Stimulated activated naive CD8-positive, alpha-beta T cell treated with anti-CD3 and anti-CD28 coated beads, Interleukin-15, amount 100 ng/mL, for 72 hours (primary cell): Measurements from ENCODE around the gene GRIK5.

Source experiments
- ATAC-seq: fragments of 150-1000 bp; cut with Tn5 transposase; 2 replicates; pipeline ENCODE4 v1.10.0; 2021; ENCODE audit warnings: mild to moderate bottlenecking, moderate library complexity
- DNase-seq, 2 donors: peaks; one replicate each; pipeline ENCODE4 v3.0.0; 2021 to 2022
- H3K27ac Mint-ChIP-seq, 2 donors: one replicate each; pipeline ENCODE4 v1.8.0; 2022; ENCODE audit warnings: mild to moderate bottlenecking in 2 of 2, mixed read lengths in 2 of 2, moderate library complexity in 2 of 2
- H3K27me3 Mint-ChIP-seq: one replicate; pipeline ENCODE4 v1.8.0; 2022; ENCODE audit warnings: mixed read lengths
- H3K4me1 Mint-ChIP-seq: one replicate; pipeline ENCODE4 v1.8.0; 2022; ENCODE audit warnings: mild to moderate bottlenecking, mixed read lengths
- H3K4me3 Mint-ChIP-seq, 2 donors: one replicate each; pipeline ENCODE4 v1.8.0; 2022; ENCODE audit warnings: mild to moderate bottlenecking in 2 of 2, mixed read lengths in 2 of 2, moderate library complexity in 1 of 2
- H3K9me3 Mint-ChIP-seq, 2 donors: one replicate each; pipeline ENCODE4 v1.8.0; 2022; ENCODE audit warnings: mixed read lengths in 2 of 2

Gene GRIK5

GRCh38 chr19:42071247-42071646 lies 1.2 kb upstream of the GRIK5 start:
- Mint-ChIP-seq H3K9me3 (no peaks in the 10 kb centered on the region), H3K27ac (no peak overlapping the region), H3K27me3 (peaks cover 13% of the 10 kb centered on the region), H3K4me1 (no peaks in the 10 kb centered on the region), H3K4me3 (no peak overlapping the region)
- DNase-seq: no peak
- no peak for ATAC-seq

GRCh38 chr19:42068756-42069571 lies 1.0 kb downstream of the GRIK5 start:
- no peak for DNase-seq
- no peak overlapping the region for H3K27ac Mint-ChIP-seq
- ATAC-seq: no peak
- no peaks in the 10 kb centered on the region for H3K4me1 Mint-ChIP-seq
- H3K27me3 Mint-ChIP-seq: peaks cover 29% of the 10 kb centered on the region
- H3K4me3 Mint-ChIP-seq: no peak overlapping the region
- no peaks in the 10 kb centered on the region for H3K9me3 Mint-ChIP-seq

- Mint-ChIP-seq H3K9me3 (no peaks in the 10 kb centered on the region), H3K4me3 (no peak overlapping the region), H3K27me3 (peaks cover 29% of the 10 kb centered on the region), H3K27ac (no peak overlapping the region), H3K4me1 (no peaks in the 10 kb centered on the region)
- ATAC-seq (no peak), DNase-seq (no peak)
These were observed 1.6 kb downstream of the GRIK5 start for GRCh38 chr19:42068361-42068755.

GRCh38 chr19:42067315-42067888 lies 2.6 kb downstream of the GRIK5 start:
- Mint-ChIP-seq H3K4me1 (no peaks in the 10 kb centered on the region), H3K27ac (no peak overlapping the region), H3K4me3 (no peak overlapping the region), H3K9me3 (no peaks in the 10 kb centered on the region), H3K27me3 (peaks cover 29% of the 10 kb centered on the region)
- ATAC-seq: no peak
- no peak for DNase-seq

GRCh38 chr19:42066075-42066754 lies 3.8 kb downstream of the GRIK5 start:
- Mint-ChIP-seq H3K27me3 (peaks cover 29% of the 10 kb centered on the region), H3K4me3 (no peak overlapping the region), H3K4me1 (no peaks in the 10 kb centered on the region), H3K9me3 (no peaks in the 10 kb centered on the region), H3K27ac (no peak overlapping the region)
- ATAC-seq (no peak), DNase-seq (no peak)

- DNase-seq (no peak), ATAC-seq (no peak)
- Mint-ChIP-seq H3K27ac (no peak overlapping the region), H3K9me3 (no peaks in the 10 kb centered on the region), H3K4me3 (no peak overlapping the region), H3K4me1 (no peaks in the 10 kb centered on the region), H3K27me3 (peaks cover 23% of the 10 kb centered on the region)
These were observed 4.5 kb downstream of the GRIK5 start for GRCh38 chr19:42065511-42065910.

GRCh38 chr19:42065051-42065450 lies 5.0 kb downstream of the GRIK5 start:
- Mint-ChIP-seq H3K9me3 (no peaks in the 10 kb centered on the region), H3K27ac (no peak overlapping the region), H3K4me3 (no peak overlapping the region), H3K27me3 (peaks cover 18% of the 10 kb centered on the region), H3K4me1 (no peaks in the 10 kb centered on the region)
- DNase-seq: no peak
- no peak for ATAC-seq

- DNase-seq (no peak), ATAC-seq (no peak)
- Mint-ChIP-seq H3K4me1 (no peaks in the 10 kb centered on the region), H3K4me3 (no peak overlapping the region), H3K27me3 (peaks cover 17% of the 10 kb centered on the region), H3K27ac (no peak overlapping the region), H3K9me3 (no peaks in the 10 kb centered on the region)
These were observed 5.6 kb downstream of the GRIK5 start for GRCh38 chr19:42064432-42064831.

- ATAC-seq (no peak), DNase-seq (no peak)
- Mint-ChIP-seq H3K27me3 (peaks cover 17% of the 10 kb centered on the region), H3K27ac (peak overlapping the region in 1 of 2 donors; percentile 35), H3K9me3 (no peaks in the 10 kb centered on the region), H3K4me3 (no peak overlapping the region), H3K4me1 (no peaks in the 10 kb centered on the region)
These were observed 7.6 kb downstream of the GRIK5 start for GRCh38 chr19:42062381-42062780.

GRCh38 chr19:42060117-42060516 lies 9.9 kb downstream of the GRIK5 start:
- no peaks in the 10 kb centered on the region for H3K9me3 Mint-ChIP-seq
- H3K4me1 Mint-ChIP-seq: no peaks in the 10 kb centered on the region

GRCh38 chr19:42059196-42059595 lies 10.8 kb downstream of the GRIK5 start:
- H3K27me3 Mint-ChIP-seq: peaks cover 2% of the 10 kb centered on the region
- DNase-seq (no peak), ATAC-seq (no peak)
- H3K9me3 Mint-ChIP-seq: no peaks in the 10 kb centered on the region
- H3K27ac Mint-ChIP-seq: no peak overlapping the region
- no peak overlapping the region for H3K4me3 Mint-ChIP-seq
- H3K4me1 Mint-ChIP-seq: no peaks in the 10 kb centered on the region

More at GRCh38 chr19:42060117-42060516, 9.9 kb downstream of the GRIK5 start:
- H3K27me3 Mint-ChIP-seq: peaks cover 11% of the 10 kb centered on the region
- ATAC-seq: no peak
- no peak for DNase-seq
- no peak overlapping the region for H3K27ac Mint-ChIP-seq
- no peak overlapping the region for H3K4me3 Mint-ChIP-seq

- no peaks in the 10 kb centered on the region for H3K4me1 Mint-ChIP-seq
- no peak overlapping the region for H3K4me3 Mint-ChIP-seq
- no peak for DNase-seq
- no peaks in the 10 kb centered on the region for H3K27me3 Mint-ChIP-seq
- no peaks in the 10 kb centered on the region for H3K9me3 Mint-ChIP-seq
- no peak overlapping the region for H3K27ac Mint-ChIP-seq
- no peak for ATAC-seq
These were observed 12.2 kb downstream of the GRIK5 start for GRCh38 chr19:42057846-42058245.

- Mint-ChIP-seq H3K4me1 (peaks cover 14% of the 10 kb centered on the region), H3K4me3 (no peak overlapping the region), H3K27ac (no peak overlapping the region), H3K9me3 (no peaks in the 10 kb centered on the region), H3K27me3 (no peaks in the 10 kb centered on the region)
- no peak for DNase-seq
- ATAC-seq: no peak
These were observed 15.8 kb downstream of the GRIK5 start for GRCh38 chr19:42054205-42054604.

- no peak overlapping the region for H3K4me3 Mint-ChIP-seq
These were observed 16.7 kb downstream of the GRIK5 start for GRCh38 chr19:42053037-42053935.

GRCh38 chr19:42052241-42052863 lies 17.7 kb downstream of the GRIK5 start:
- Mint-ChIP-seq H3K27ac (no peak overlapping the region), H3K4me3 (no peak overlapping the region), H3K27me3 (no peaks in the 10 kb centered on the region), H3K9me3 (no peaks in the 10 kb centered on the region), H3K4me1 (peaks cover 20% of the 10 kb centered on the region)
- DNase-seq (no peak), ATAC-seq (no peak)

More at GRCh38 chr19:42053037-42053935, 16.7 kb downstream of the GRIK5 start:
- ATAC-seq: no peak
- Mint-ChIP-seq H3K27ac (no peak overlapping the region), H3K27me3 (no peaks in the 10 kb centered on the region), H3K9me3 (no peaks in the 10 kb centered on the region), H3K4me1 (peaks cover 20% of the 10 kb centered on the region)
- DNase-seq: no peak
